HEK293 (cell line): Measurements from ENCODE around the gene XKRX.

Experiments
- MEIS1 ChIP-seq: sonication (generic); formaldehyde crosslinking; IDR thresholded peaks from 2 replicates; pipeline ENCODE4 v1.8.1; 2022; ENCODE audit warnings: missing genetic modification reagents, mild to moderate bottlenecking, borderline replicate concordance
- ZBTB49 ChIP-seq: fragments of 450-650 bp; formaldehyde crosslinking; IDR thresholded peaks from 2 replicates; pipeline ENCODE4 v1.5.1; 2016; ENCODE audit warnings: missing biosample characterization, missing genetic modification characterization, low read depth
- ZNF121 ChIP-seq: fragments of 450-650 bp; formaldehyde crosslinking; IDR thresholded peaks from 2 replicates; pipeline ENCODE4 v1.5.1; 2016; ENCODE audit warnings: missing biosample characterization, missing genetic modification characterization
- ZNF391 ChIP-seq: fragments of 450-650 bp; formaldehyde crosslinking; IDR thresholded peaks from 2 replicates; pipeline ENCODE4 v1.5.1; 2016; ENCODE audit warnings: low read depth, missing biosample characterization, missing genetic modification characterization, borderline replicate concordance
- ZNF654 ChIP-seq: fragments of 450-650 bp; formaldehyde crosslinking; IDR thresholded peaks from 2 replicates; pipeline ENCODE4 v1.5.1; 2016; ENCODE audit warnings: low read depth, missing biosample characterization, missing genetic modification characterization
- ZNF792 ChIP-seq: fragments of 450-650 bp; formaldehyde crosslinking; IDR thresholded peaks from 2 replicates; pipeline ENCODE4 v1.5.1; 2016; ENCODE audit warnings: missing biosample characterization, missing genetic modification characterization
- TF ChIP-seq, protein P1 (sequence below): fragments of 450-650 bp; formaldehyde crosslinking; IDR thresholded peaks from 2 replicates; pipeline ENCODE4 v1.5.1; 2016; ENCODE audit warnings: missing biosample characterization, missing genetic modification characterization
- TF ChIP-seq, protein P2 (sequence below): IDR thresholded peaks from 2 replicates; pipeline ENCODE4 v1.6.1; 2011; ENCODE audit warnings: mild to moderate bottlenecking, low read depth, low read length, borderline replicate concordance

- TF ChIP-seq, protein P1, sequence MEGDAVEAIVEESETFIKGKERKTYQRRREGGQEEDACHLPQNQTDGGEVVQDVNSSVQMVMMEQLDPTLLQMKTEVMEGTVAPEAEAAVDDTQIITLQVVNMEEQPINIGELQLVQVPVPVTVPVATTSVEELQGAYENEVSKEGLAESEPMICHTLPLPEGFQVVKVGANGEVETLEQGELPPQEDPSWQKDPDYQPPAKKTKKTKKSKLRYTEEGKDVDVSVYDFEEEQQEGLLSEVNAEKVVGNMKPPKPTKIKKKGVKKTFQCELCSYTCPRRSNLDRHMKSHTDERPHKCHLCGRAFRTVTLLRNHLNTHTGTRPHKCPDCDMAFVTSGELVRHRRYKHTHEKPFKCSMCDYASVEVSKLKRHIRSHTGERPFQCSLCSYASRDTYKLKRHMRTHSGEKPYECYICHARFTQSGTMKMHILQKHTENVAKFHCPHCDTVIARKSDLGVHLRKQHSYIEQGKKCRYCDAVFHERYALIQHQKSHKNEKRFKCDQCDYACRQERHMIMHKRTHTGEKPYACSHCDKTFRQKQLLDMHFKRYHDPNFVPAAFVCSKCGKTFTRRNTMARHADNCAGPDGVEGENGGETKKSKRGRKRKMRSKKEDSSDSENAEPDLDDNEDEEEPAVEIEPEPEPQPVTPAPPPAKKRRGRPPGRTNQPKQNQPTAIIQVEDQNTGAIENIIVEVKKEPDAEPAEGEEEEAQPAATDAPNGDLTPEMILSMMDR = no peak
- TF ChIP-seq MEIS1 (CRISPR knock-in tag) = no peak
- no peak for TF ChIP-seq ZNF792 (tag by site-specific recombination)
- no peak for TF ChIP-seq ZBTB49 (tag by site-specific recombination)
- TF ChIP-seq ZNF391 = no peak
- TF ChIP-seq, protein P2, sequence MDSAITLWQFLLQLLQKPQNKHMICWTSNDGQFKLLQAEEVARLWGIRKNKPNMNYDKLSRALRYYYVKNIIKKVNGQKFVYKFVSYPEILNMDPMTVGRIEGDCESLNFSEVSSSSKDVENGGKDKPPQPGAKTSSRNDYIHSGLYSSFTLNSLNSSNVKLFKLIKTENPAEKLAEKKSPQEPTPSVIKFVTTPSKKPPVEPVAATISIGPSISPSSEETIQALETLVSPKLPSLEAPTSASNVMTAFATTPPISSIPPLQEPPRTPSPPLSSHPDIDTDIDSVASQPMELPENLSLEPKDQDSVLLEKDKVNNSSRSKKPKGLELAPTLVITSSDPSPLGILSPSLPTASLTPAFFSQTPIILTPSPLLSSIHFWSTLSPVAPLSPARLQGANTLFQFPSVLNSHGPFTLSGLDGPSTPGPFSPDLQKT = no peak
- TF ChIP-seq ZNF654 = no peak
- no peak for TF ChIP-seq ZNF121 (tag by site-specific recombination)
Measured at GRCh38 chrX:100976211-100976610, 47.5 kb upstream of the XKRX start.
